Astrocyte of the spinal cord (primary cell): Measurements from ENCODE around the gene ZFP36.
"Not testable (repeated sequence)": the region's sequence is repeated elsewhere in the genome, so short reads cannot be mapped to it uniquely, and the experiment has no call there.

Experiments used
- DNase-seq: peaks from one replicate; pipeline ENCODE4 v3.0.0; 2011; ENCODE audit warnings: low read depth, low spot score
- H3K4me3 ChIP-seq: 2 replicates; pipeline ENCODE4 v1.5.1; 2011; ENCODE audit warnings: low read depth, mild to moderate bottlenecking, low read length, moderate library complexity
- CTCF ChIP-seq: IDR thresholded peaks from 2 replicates; pipeline ENCODE4 v1.5.1; 2012; ENCODE audit warnings: low read depth, mild to moderate bottlenecking, low read length, inconsistent platforms
- in situ Hi-C: cut with HindIII; loops from 2 replicates; pipeline ENCODE4 v1.10.0; 2017; ENCODE audit warnings: low sequenced_read_pairs

The ZFP36 gene

DNA sequence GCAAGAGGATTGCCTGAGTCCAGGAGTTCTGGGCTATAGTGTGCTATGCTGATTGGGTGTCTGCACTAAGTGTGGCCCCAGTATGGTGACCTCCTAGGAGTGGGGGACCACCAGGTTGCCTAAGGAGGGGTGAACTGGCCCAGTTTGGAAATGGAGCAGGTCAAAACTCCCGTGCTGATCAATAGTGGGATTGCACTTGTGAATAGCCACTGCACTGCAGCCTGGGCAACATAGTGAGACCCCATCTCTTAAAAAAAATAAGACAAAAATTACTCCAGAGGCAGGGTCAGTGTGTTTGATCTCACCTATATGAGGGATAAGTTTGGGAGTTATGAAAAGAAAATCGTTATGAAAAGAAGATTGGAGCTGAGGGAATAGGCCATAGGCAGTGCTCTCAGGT is 37.4 kb upstream of the ZFP36 start:
- in situ Hi-C loops = no loop called here
- no peak for TF ChIP-seq CTCF
- no peak overlapping the region for H3K4me3 ChIP-seq
- no peak for DNase-seq

GRCh38 chr19:39370735-39371134 is 35.9 kb upstream of the ZFP36 start:
- DNase-seq = no peak
- in situ Hi-C loops = no loop called here
- H3K4me3 ChIP-seq = no peak overlapping the region
- TF ChIP-seq CTCF = no peak

GRCh38 chr19:39372047-39372802 is 34.4 kb upstream of the ZFP36 start:
- no peak overlapping the region for H3K4me3 ChIP-seq
- in situ Hi-C loops = no loop called here
- no peak for TF ChIP-seq CTCF
- peak; percentile 94 for DNase-seq

GRCh38 chr19:39372941-39373340 is 33.7 kb upstream of the ZFP36 start:
- peak; percentile 4 for DNase-seq
- in situ Hi-C loops = no loop called here
- no peak overlapping the region for H3K4me3 ChIP-seq
- no peak for TF ChIP-seq CTCF

- in situ Hi-C loops = no loop called here
- DNase-seq = no peak
- no peak overlapping the region for H3K4me3 ChIP-seq
- TF ChIP-seq CTCF = no peak
Observed at GRCh38 chr19:39375929-39376328, 30.7 kb upstream of the ZFP36 start.

DNA sequence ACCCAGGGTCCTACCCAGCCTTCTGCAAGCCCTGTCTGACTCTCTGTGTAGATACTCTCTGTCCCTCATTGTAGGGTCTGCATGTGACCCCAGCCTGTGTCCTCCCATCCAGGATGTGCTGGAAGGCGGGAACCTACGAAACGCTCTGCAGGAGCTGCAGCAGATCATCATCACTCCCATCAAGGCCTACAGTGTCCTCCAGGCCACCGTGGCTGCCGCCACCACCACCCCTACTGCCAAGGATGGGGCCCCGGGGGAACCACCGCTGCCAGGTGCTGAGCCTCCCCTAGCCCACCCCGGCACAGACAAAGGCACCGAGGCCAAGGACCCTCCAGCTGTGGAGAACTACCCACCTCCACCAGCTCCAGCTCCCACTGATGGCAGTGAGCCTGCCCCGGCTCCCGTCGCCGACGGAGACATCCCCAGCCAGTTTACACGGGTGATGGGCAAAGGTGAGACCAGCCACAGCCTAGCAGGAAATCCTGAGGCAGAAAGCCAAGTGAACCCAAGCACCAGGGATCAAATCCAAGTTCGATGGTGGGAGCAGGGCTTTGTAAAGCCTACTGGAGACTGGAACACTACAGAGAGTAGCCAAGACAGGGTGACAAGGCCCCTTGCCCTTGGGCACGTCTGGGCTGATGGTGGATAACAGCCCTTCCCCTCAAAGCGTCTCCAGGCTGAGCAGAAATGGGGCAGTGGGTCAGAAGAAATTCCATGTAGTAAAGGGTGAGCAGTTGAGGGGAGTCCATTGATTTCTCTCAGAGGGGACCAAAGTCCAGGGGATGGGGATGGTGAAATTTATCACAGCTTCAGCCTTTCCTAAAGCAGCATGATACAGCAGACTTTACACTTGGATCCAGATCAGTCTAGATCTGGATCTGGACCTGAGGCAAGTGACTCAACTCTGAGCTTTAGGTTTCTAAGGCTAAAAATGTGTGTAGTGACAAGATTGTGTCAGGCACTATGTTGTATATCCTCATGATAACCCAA is 29.0 kb upstream of the ZFP36 start:
- in situ Hi-C loops = no loop called here
- DNase-seq = no peak
- no peak for TF ChIP-seq CTCF
- no peak overlapping the region for H3K4me3 ChIP-seq

GRCh38 chr19:39379366-39379765 is 27.3 kb upstream of the ZFP36 start:
- DNase-seq, H3K4me3 ChIP-seq, in situ Hi-C loops: not testable (repeated sequence)
